Tibial nerve (tissue), 4 donors: Measurements from ENCODE around the gene STARD3. TPM values are rescaled to one million over a fixed set of nuclear protein-coding genes. Genes with fewer than 3 reads are reported as not detected.

Source experiments
- DNase-seq, 2 donors: peaks; one replicate each; pipeline ENCODE4 v3.0.0-alpha.2; 2019; ENCODE audit warnings: low spot score in 2 of 2
- H3K27ac ChIP-seq, 4 donors: fragments of 200-600 bp; sonication (generic) in 3 of 4; one replicate each; pipeline ENCODE4 v1.5.1; 2017 to 2019; ENCODE audit warnings: mild to moderate bottlenecking in 1 of 4
- H3K27me3 ChIP-seq, 2 donors: fragments of 200-600 bp; sonication (generic) in 1 of 2; one replicate each; pipeline versions ENCODE4 v1.5.1 to v1.6.0; 2017 to 2019
- H3K36me3 ChIP-seq, 3 donors: fragments of 200-600 bp; sonication (generic); one replicate each; pipeline ENCODE4 v1.5.1; 2018 to 2019
- H3K4me1 ChIP-seq, 4 donors: fragments of 200-600 bp; sonication (generic) in 3 of 4; one replicate each; pipeline ENCODE4 v1.5.1; 2017 to 2019
- H3K4me3 ChIP-seq, 4 donors: fragments of 200-600 bp; sonication (generic) in 3 of 4; one replicate each; pipeline ENCODE4 v1.5.1; 2017 to 2019; ENCODE audit warnings: mild to moderate bottlenecking in 1 of 4, moderate library complexity in 1 of 4
- H3K9me3 ChIP-seq, 4 donors: fragments of 200-600 bp; sonication (generic) in 3 of 4; one replicate each; pipeline ENCODE4 v1.5.1; 2017 to 2019
- EP300 ChIP-seq, 2 donors: sonication (generic); formaldehyde crosslinking; IDR thresholded peaks; one replicate each; pipeline ENCODE4 v1.6.1; 2017; ENCODE audit warnings: antibody characterized with exemption in 2 of 2, mild to moderate bottlenecking in 1 of 2
- POLR2A ChIP-seq, 2 donors: fragments of 450-650 bp; IDR thresholded peaks; one replicate each; pipeline ENCODE4 v1.6.1; 2017; ENCODE audit warnings: antibody characterized with exemption in 2 of 2, mild to moderate bottlenecking in 2 of 2, moderate library complexity in 2 of 2
- WGBS, 2 donors: methylation state at CpG; one replicate each; pipeline ENCODE4 v1.1.5; 2018; 5-methylcytosine and 5-hydroxymethylcytosine counted together
- total RNA-seq, 4 donors: library from RNA; depleted of rRNA; stranded (reverse); fragments of >200 nt; gene quantifications; one replicate each; pipeline ENCODE4 v1.1.0, GENCODE V29; 2016
- TF ChIP-seq, protein P1 (sequence below), 5 experiments: fragments of 200-600 bp in 3 of 5; fragments of 450-650 bp in 2 of 5; sonication (generic) in 3 of 5; IDR thresholded peaks; one replicate each; pipeline ENCODE4 v1.5.1; 2016 to 2019; ENCODE audit warnings: antibody characterized with exemption in 5 of 5, mild to moderate bottlenecking in 3 of 5, moderate library complexity in 2 of 5

STARD3 gene
- total RNA-seq, 4 donors from 2014 or later = 85.3 to 170 (median 108) TPM

DNA sequence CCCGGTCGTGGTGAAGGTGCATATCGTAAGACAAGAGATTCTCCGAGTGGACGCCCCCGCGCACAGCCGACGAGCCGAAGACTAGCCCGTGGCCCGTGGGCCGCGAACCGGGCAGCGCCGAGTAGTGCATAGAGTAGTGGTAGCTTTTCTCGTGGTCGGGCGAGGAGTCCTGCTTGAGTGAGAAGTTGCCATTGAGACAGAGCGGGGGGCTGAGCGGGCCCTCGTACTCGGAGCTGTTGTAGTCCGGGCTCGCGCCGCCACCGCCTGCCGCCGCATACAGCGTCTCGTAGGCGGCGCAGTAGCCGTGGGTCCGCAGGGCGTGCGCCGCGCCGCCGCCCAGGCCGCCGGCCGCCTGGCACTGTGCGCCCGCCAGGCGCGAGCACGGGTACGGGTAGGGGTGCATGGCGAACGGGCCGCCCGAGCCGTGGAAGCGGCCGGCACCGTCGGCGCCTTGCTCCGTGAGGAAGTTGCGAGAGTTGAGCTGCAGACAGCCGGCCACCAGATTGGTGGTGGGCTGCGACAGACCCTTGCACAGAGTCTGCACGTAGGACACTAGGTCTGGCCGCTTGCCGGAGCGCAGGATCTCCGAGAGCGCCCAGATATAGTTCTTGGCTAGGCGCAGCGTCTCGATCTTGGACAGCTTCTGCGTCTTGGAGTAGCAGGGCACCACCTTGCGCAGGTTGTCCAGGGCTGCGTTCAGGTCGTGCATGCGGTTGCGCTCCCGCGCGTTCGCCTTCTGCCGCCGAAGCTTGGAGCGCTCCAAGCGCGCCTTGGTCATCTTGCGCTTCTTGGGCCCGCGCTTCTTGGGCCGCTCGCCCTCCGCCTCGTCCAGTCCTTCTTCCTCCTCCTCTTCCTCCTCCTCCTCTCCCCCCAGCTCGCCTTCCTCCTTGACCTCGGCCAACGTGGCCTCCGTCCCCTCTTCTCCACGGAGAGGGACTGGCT is 31.2 kb upstream of the STARD3 start:
- Histone ChIP-seq H3K4me1 (peaks cover 0 to 47% (median 19%) of the 10 kb centered on the region in 4 donors), H3K9me3 (no peaks in the 10 kb centered on the region), H3K4me3 (peak overlapping the region in 2 of 4 donors; percentile 1 to 25), H3K36me3 (no peaks in the 10 kb centered on the region), H3K27me3 (peaks cover 10 to 100% of the 10 kb centered on the region in 2 donors), H3K27ac (no peak overlapping the region)
- 0 to 3% methylated on average over 41 to 69 of the region's 102 CpGs for WGBS, 2 donors
- no peak for DNase-seq
- TF ChIP-seq, protein P1, sequence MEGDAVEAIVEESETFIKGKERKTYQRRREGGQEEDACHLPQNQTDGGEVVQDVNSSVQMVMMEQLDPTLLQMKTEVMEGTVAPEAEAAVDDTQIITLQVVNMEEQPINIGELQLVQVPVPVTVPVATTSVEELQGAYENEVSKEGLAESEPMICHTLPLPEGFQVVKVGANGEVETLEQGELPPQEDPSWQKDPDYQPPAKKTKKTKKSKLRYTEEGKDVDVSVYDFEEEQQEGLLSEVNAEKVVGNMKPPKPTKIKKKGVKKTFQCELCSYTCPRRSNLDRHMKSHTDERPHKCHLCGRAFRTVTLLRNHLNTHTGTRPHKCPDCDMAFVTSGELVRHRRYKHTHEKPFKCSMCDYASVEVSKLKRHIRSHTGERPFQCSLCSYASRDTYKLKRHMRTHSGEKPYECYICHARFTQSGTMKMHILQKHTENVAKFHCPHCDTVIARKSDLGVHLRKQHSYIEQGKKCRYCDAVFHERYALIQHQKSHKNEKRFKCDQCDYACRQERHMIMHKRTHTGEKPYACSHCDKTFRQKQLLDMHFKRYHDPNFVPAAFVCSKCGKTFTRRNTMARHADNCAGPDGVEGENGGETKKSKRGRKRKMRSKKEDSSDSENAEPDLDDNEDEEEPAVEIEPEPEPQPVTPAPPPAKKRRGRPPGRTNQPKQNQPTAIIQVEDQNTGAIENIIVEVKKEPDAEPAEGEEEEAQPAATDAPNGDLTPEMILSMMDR (IDR thresholded peaks at IDR 0.05) = no peak
- no peak for TF ChIP-seq POLR2A (IDR thresholded peaks at IDR 0.05)
- TF ChIP-seq EP300 (IDR thresholded peaks at IDR 0.05) = no peak

DNA sequence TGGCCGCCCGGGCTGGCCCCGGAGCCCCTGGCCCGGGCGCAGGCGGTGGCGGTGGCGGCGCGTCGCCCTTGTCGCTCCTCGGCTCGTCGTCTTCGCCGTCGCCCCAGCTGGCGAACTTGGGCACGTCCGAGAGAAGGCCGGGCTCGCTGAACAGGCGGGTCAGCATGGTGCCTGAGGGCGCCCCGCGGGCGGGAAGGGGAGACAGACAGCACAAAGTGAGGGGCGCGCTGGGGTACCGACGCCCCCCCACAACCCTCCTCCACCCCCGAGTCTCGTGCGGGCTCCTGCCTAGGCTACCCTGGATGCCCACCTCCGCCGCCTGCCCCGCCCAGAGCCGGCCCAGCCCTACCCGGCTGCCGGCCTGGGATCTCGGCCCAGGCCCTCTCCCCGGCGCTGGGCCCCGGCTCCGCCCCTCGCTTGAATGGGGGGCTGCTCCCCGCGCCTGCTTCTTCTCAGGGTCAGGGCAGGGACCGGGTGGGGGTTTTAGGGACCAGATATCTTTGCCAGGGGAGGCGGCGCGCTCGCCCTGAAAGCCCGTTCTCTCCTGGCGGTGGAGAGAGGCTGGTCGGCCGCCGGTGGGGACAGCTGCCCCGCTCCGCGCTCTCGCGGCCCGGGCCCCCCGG is 30.4 kb upstream of the STARD3 start:
- peak overlapping the region in 2 of 4 donors; percentile 1 to 25 for H3K4me3 ChIP-seq
- H3K27ac ChIP-seq = no peak overlapping the region
- DNase-seq = no peak
- TF ChIP-seq, protein P1 (IDR thresholded peaks at IDR 0.05) = no peak
- TF ChIP-seq POLR2A (IDR thresholded peaks at IDR 0.05) = no peak
- no peak for TF ChIP-seq EP300 (IDR thresholded peaks at IDR 0.05)
- H3K27me3 ChIP-seq = peaks cover 10 to 94% of the 10 kb centered on the region in 2 donors
- H3K4me1 ChIP-seq = peaks cover 0 to 47% (median 19%) of the 10 kb centered on the region in 4 donors
- H3K36me3 ChIP-seq = no peaks in the 10 kb centered on the region
- H3K9me3 ChIP-seq = no peaks in the 10 kb centered on the region
- 3 to 4% methylated on average over 23 to 24 of the region's 66 CpGs for WGBS, 2 donors

DNA sequence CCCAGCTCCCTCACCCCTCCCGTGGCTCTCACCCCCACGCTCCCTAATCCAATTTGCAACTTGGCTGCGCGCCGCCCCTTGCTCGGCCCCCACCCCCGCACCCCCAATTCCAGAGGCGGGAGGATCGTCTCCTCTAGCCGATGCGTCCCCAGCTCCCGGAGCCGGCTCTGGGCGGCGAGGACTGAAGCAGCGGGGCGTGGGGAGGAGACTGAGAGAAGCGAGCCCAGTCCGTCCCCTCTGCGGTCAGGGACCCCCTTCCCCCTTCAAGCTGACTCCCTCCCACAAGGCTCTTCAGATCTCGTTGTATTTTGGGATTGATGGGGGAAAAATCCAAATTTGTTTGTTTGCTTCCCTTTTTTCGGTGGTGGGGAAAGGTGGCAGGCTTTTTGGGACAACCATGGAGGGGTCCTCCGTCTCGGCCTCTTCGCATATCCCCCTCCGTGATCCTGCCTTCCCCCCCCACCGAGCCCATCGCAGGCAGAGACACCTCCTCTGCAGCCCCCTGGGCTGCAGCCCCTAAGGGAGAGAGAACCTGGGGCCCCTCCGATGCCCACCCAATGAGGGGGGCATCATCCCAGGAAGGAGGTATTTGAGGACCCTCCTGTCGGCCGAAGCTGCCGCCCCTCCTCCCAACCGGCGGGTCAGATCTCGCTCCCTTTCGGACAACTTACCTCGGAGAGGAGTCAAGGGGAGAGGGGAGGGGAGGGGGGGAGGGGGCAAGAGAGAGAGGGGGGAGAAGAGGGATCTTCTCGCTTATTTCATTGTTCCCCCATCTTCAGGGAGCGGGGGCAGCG is 29.7 kb upstream of the STARD3 start:
- Histone ChIP-seq H3K27ac (no peak overlapping the region), H3K4me1 (peaks cover 0 to 47% (median 19%) of the 10 kb centered on the region in 4 donors), H3K27me3 (peaks cover 10 to 94% of the 10 kb centered on the region in 2 donors), H3K4me3 (peak overlapping the region in 1 of 4 donors; percentile 25), H3K36me3 (no peaks in the 10 kb centered on the region), H3K9me3 (no peaks in the 10 kb centered on the region)
- 1 to 2% methylated on average over 27 of the region's 40 CpGs for WGBS, 2 donors
- no peak for DNase-seq
- no peak for TF ChIP-seq POLR2A (IDR thresholded peaks at IDR 0.05)
- TF ChIP-seq, protein P1 (IDR thresholded peaks at IDR 0.05) = no peak
- no peak for TF ChIP-seq EP300 (IDR thresholded peaks at IDR 0.05)

DNA sequence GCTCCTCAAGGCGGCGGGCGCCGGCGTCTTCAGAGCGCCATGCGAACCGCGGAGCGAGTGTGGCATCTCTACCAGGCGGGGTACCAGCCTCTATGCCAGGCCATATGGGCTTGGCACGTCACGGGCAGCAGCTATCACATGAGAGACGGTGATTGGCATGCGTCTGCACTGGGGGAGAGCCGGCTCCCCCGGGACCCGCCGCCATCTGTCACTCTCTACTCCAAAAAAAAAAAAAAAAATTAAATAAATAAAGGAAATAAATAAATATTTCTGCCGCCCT is 29.2 kb upstream of the STARD3 start, which contains the start of gene NEUROD2:
Gene NEUROD2 (minus strand): TSS at position 70 of the 280 bp plus-strand sequence. CDS start 1,321 bp downstream, outside the sequence.
- no peaks in the 10 kb centered on the region for H3K9me3 ChIP-seq
- 2 to 10% methylated on average over 18 to 19 of the region's 20 CpGs for WGBS, 2 donors
- TF ChIP-seq, protein P1 (IDR thresholded peaks at IDR 0.05) = no peak
- TF ChIP-seq POLR2A (IDR thresholded peaks at IDR 0.05) = no peak
- TF ChIP-seq EP300 (IDR thresholded peaks at IDR 0.05) = no peak
- peaks cover 0 to 47% (median 19%) of the 10 kb centered on the region in 4 donors for H3K4me1 ChIP-seq
- H3K4me3 ChIP-seq = peak within 1 kb of the TSS in 1 of 4 donors; percentile 25
- peaks cover 10 to 94% of the 10 kb centered on the region in 2 donors for H3K27me3 ChIP-seq
- no peak for DNase-seq
- H3K36me3 ChIP-seq = no peaks in the 10 kb centered on the region
- H3K27ac ChIP-seq = no peak within 1 kb of the TSS
